ENCODE measurements around the gene ADCY1.

ADCY1 gene

DNA sequence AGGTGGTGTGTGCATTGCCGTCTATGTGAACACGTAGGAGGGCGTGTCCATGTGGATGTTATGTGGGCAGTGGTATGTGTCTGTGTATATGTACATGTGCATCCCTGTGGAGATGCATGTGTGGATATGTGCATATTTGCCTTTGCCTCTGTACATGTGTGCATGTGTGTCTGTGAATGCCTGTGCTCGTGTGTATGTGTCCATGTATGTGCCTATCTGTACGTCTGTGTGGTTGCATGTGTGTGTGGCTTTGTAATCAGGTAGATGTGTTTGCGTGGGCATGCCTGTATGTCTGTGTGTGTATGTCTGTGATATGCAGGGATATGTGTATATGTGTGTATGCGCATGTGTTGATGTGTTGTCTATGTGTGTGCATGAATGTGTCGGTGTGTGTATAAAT, 19.7 kb downstream of the ADCY1 start:
- no peak for TF ChIP-seq ZNF274 (IDR thresholded peaks at IDR 0.05; ENCODE audit: low read depth, low read length)

DNA sequence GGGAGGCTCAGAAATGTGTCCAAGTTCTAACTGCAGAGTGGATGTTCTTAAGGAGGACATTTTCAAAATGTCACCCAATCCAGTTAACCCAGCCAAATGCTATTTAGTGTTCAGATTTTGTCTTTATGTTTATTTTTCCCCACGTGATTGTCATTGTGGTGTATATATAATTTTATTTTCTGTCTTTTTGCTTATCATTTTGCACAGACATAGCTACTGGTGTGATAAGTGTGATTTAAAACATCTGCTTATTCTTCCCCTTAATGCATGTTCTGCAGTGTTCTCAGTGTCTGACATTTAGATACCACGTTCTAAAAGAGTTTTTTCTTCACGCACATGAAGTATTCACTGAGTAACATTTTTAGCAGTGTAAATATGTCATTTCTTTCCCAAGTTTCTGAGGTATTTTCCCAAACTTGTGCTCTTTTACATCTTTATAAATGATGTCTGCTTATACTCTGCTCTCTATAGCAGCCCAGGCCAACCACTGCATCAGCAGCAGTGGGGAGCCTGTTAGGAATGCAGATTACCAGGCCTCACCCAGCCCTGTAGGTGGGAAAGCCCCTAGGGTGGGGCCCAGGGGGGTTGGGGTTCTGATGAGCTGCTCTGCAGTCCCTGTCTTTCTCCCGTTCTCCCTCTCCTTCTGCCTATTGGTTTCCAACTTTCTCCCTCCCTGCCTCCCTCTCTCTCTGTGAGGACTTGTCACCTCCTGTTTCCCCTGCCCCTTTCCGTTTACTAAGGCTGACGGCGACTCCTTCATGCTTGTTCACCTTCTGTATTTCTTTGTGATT, 20.8 kb downstream of the ADCY1 start:
- H3K4me3 ChIP-seq (ENCODE audit: low read length) = no peak overlapping the region
- no peak for TF ChIP-seq ZNF274 (IDR thresholded peaks at IDR 0.05; ENCODE audit: low read depth, low read length)

More for the DNA sequence above, 19.7 kb downstream of the ADCY1 start:
- H3K4me3 ChIP-seq (ENCODE audit: low read length) = no peak overlapping the region

GRCh38 chr7:45595809-45596664, 21.9 kb downstream of the ADCY1 start:
- TF ChIP-seq ZNF274 (IDR thresholded peaks at IDR 0.05; ENCODE audit: low read depth, low read length) = no peak
- no peak overlapping the region for H3K4me3 ChIP-seq (ENCODE audit: low read length)

DNA sequence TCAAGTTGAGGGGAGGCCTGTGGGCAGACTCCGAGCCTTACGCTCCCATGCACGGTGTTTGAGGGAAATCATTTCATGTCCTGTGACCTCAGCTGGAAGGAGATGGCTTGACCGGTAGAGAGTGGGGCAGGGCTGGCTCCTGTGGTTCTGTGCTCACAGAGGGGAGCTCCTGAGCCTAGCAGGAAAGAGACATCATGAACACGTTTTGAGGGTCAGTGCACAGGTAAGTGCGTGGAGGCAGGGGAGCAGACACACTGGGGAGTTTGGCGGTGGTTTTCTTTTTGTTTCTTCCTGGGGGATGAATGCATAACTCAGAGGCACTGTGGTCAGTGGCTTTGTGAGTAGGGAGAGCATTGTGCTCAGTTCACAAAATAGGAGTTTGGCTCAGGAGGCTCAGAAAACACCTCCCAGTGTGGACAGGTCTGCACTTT, 22.5 kb downstream of the ADCY1 start:
- no peak overlapping the region for H3K4me3 ChIP-seq (ENCODE audit: low read length)
- no peak for TF ChIP-seq ZNF274 (IDR thresholded peaks at IDR 0.05; ENCODE audit: low read depth, low read length)

- H3K4me3 ChIP-seq (ENCODE audit: low read length) = no peak overlapping the region
- TF ChIP-seq ZNF274 (IDR thresholded peaks at IDR 0.05; ENCODE audit: low read depth, low read length) = no peak
These were observed 23.3 kb downstream of the ADCY1 start for GRCh38 chr7:45597286-45597984.

- TF ChIP-seq ZNF274 (IDR thresholded peaks at IDR 0.05; ENCODE audit: low read depth, low read length) = no peak
- no peak overlapping the region for H3K4me3 ChIP-seq (ENCODE audit: low read length)
These were observed 24.8 kb downstream of the ADCY1 start for GRCh38 chr7:45598886-45599520.

GRCh38 chr7:45599851-45600706, 25.9 kb downstream of the ADCY1 start:
- TF ChIP-seq ZNF274 (IDR thresholded peaks at IDR 0.05; ENCODE audit: low read depth, low read length) = no peak
- H3K4me3 ChIP-seq (ENCODE audit: low read length) = no peak overlapping the region

- TF ChIP-seq ZNF274 (IDR thresholded peaks at IDR 0.05; ENCODE audit: low read depth, low read length) = no peak
- H3K4me3 ChIP-seq (ENCODE audit: low read length) = no peak overlapping the region
These were observed 26.9 kb downstream of the ADCY1 start for GRCh38 chr7:45601094-45601493.

DNA sequence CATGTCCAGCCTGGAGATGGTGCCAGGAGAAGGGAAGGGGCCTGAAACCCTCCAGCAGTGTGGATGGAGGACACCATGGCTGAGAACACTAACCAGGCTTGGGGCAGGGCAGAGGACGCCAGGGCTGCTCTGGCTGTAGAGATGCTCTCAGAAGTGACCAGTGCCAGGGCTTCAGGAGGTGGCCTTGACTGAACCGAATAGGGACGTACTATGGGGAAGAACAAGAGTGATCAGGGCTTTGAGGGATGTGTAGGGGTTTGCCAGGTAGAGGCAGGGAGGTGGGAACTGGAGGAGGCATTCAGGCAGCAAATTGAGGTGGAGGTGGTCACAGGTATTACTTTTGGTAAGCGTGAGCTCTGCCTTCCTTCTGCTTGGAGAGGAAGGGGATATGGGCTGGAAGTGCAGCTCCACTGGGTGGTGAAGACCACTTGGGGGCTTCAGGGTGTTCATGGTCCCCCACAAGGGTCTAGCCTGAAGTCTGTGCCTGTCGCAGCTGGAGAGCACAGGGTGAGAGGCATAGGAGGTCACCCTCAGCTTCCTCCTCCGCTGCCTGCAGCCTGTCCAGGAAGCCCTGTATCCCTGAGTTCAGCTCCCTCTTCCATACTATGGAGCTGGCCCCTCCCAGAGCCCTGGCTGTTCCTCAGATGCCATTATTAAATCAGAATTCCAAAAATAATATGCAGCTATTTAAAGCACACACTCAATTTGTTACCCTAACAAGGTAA, 27.8 kb downstream of the ADCY1 start:
- no peak overlapping the region for H3K4me3 ChIP-seq (ENCODE audit: low read length)
- no peak for TF ChIP-seq ZNF274 (IDR thresholded peaks at IDR 0.05; ENCODE audit: low read depth, low read length)

DNA sequence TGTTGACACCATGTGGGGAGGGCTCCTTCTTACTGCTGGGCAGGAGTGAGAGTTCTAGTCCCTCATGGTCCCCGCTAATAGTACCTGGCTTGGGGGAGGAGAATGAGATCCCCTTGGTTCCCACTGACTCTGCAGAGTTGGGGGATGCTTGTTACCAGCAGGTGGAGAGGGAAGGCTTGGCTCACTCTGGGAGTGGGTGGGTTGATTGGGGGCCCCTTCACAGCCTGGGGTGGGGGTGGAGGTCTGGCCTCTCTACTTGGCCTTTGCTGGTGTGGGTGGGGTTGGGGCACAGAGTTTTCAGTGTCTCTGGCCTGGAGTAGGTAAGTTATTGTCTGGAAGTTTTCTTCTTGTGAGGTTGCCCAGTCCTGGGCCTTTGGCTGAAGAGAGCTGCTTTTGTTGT, 31.9 kb downstream of the ADCY1 start:
- no peak for TF ChIP-seq ZNF274 (IDR thresholded peaks at IDR 0.05; ENCODE audit: low read depth, low read length)
- no peak overlapping the region for H3K4me3 ChIP-seq (ENCODE audit: low read length)

GRCh38 chr7:45606931-45607330, 32.8 kb downstream of the ADCY1 start:
- TF ChIP-seq ZNF274 (IDR thresholded peaks at IDR 0.05; ENCODE audit: low read depth, low read length) = no peak
- no peak overlapping the region for H3K4me3 ChIP-seq (ENCODE audit: low read length)

- H3K4me3 ChIP-seq (ENCODE audit: low read length) = no peak overlapping the region
- no peak for TF ChIP-seq ZNF274 (IDR thresholded peaks at IDR 0.05; ENCODE audit: low read depth, low read length)
These were observed 35.0 kb downstream of the ADCY1 start for GRCh38 chr7:45609180-45609579.

All from GM08714 (cell line).